ENCODE data around the gene C10orf53.

Gene C10orf53

GRCh38 chr10:49679480-49679893 lies at the start of gene C10orf53:
C10orf53 (plus strand) TSS chr10:49679651; CDS start chr10:49679698, 47 bp downstream.
- DNase-seq (ENCODE audit: low spot score): no peak

GRCh38 chr10:49631975-49632374 lies 47.5 kb upstream of the C10orf53 start:
- no peak for DNase-seq (ENCODE audit: low spot score)

- DNase-seq (ENCODE audit: low spot score): no peak
These were observed 46.8 kb upstream of the C10orf53 start for GRCh38 chr10:49632406-49633317.

- no peak for DNase-seq (ENCODE audit: low spot score)
These were observed 46.0 kb upstream of the C10orf53 start for GRCh38 chr10:49633327-49634068.

- no peak for DNase-seq (ENCODE audit: low spot score)
These were observed 45.3 kb upstream of the C10orf53 start for GRCh38 chr10:49634069-49634660.

GRCh38 chr10:49642311-49642710 lies 37.1 kb upstream of the C10orf53 start:
- DNase-seq (ENCODE audit: low spot score): no peak

GRCh38 chr10:49643241-49644034 lies 36.0 kb upstream of the C10orf53 start:
- DNase-seq (ENCODE audit: low spot score): no peak

GRCh38 chr10:49644035-49644646 lies 35.3 kb upstream of the C10orf53 start:
- DNase-seq (ENCODE audit: low spot score): no peak

- DNase-seq (ENCODE audit: low spot score): no peak
These were observed 34.0 kb upstream of the C10orf53 start for GRCh38 chr10:49645417-49645816.

GRCh38 chr10:49645871-49646870 lies 33.3 kb upstream of the C10orf53 start:
- DNase-seq (ENCODE audit: low spot score): no peak

- no peak for DNase-seq (ENCODE audit: low spot score)
These were observed 31.9 kb upstream of the C10orf53 start for GRCh38 chr10:49647554-49647953.

GRCh38 chr10:49647985-49648795 lies 31.3 kb upstream of the C10orf53 start:
- DNase-seq (ENCODE audit: low spot score): no peak

GRCh38 chr10:49649294-49649693 lies 30.2 kb upstream of the C10orf53 start:
- DNase-seq (ENCODE audit: low spot score): no peak

- no peak for DNase-seq (ENCODE audit: low spot score)
These were observed 29.3 kb upstream of the C10orf53 start for GRCh38 chr10:49649936-49650723.

GRCh38 chr10:49650724-49651034 lies 28.8 kb upstream of the C10orf53 start:
- DNase-seq (ENCODE audit: low spot score): no peak

- DNase-seq (ENCODE audit: low spot score): no peak
These were observed 28.2 kb upstream of the C10orf53 start for GRCh38 chr10:49651039-49651835.

GRCh38 chr10:49651917-49652316 lies 27.5 kb upstream of the C10orf53 start:
- DNase-seq (ENCODE audit: low spot score): no peak
